Body of pancreas (tissue), 4 donors: ENCODE results near the gene CXCL12. TPM values are rescaled to one million over a fixed set of nuclear protein-coding genes. Genes with fewer than 3 reads are reported as not detected.

ENCODE experiments used
- ATAC-seq: fragments of 150-250 bp; one replicate; pipeline ENCODE4 v1.9.1; 2016
- DNase-seq, 4 donors: peaks; one replicate each; pipeline ENCODE4 v3.0.0-alpha.2; 2019
- H3K27ac ChIP-seq, 4 donors: fragments of 200-600 bp; sonication (generic); 1 replicate in 3 of 4; 2 replicates in 1 of 4; pipeline versions ENCODE4 v1.5.1 to v1.6.1; 2016 to 2019; ENCODE audit warnings: mild to moderate bottlenecking in 1 of 4, mixed read lengths in 1 of 4, moderate library complexity in 1 of 4
- H3K27me3 ChIP-seq, 2 donors: fragments of 200-600 bp; sonication (generic); one replicate each; pipeline ENCODE4 v1.6.0; 2016; ENCODE audit warnings: mild to moderate bottlenecking in 1 of 2
- H3K36me3 ChIP-seq, 2 donors: fragments of 200-600 bp; sonication (generic); replicated peaks in 1 of 2; 2 replicates each; pipeline ENCODE4 v1.5.1; 2016; ENCODE audit warnings: low read depth in 2 of 2; ENCODE audit not compliant: insufficient read depth in 1 of 2
- H3K4me1 ChIP-seq: fragments of 200-600 bp; sonication (generic); one replicate; pipeline ENCODE4 v1.6.0; 2016
- H3K4me3 ChIP-seq, 2 donors: fragments of 200-600 bp; sonication (generic); 1 replicate in 1 of 2; 2 replicates in 1 of 2; pipeline ENCODE4 v1.5.1; 2016 to 2019
- H3K9me3 ChIP-seq, 3 donors: fragments of 200-600 bp; sonication (generic); 1 replicate in 2 of 3; 2 replicates in 1 of 3; pipeline ENCODE4 v1.5.1; 2016
- CTCF ChIP-seq, 7 experiments: fragments of 450-650 bp in 4 of 7; fragments of 200-600 bp in 3 of 7; sonication (generic) in 3 of 7; IDR thresholded peaks; one replicate each; pipeline ENCODE4 v1.5.1; 2016 to 2019; ENCODE audit warnings: antibody characterized with exemption in 7 of 7
- POLR2A ChIP-seq, 3 donors: fragments of 450-650 bp; IDR thresholded peaks; one replicate each; pipeline ENCODE4 v1.6.1; 2016; ENCODE audit warnings: antibody characterized with exemption in 3 of 3, mild to moderate bottlenecking in 2 of 3
- WGBS, 2 donors: methylation state at CpG; one replicate each; pipeline ENCODE4 v1.1.5; 2017; 5-methylcytosine and 5-hydroxymethylcytosine counted together
- intact Hi-C: fragments of 100-400 bp; cut with DNase I; formaldehyde crosslinking; loops from one replicate; pipeline ENCODE4 v1.15.1; 2023
- total RNA-seq, 2 donors: library from RNA; depleted of rRNA; stranded (reverse); fragments of >200 nt; gene quantifications; one replicate each; pipeline ENCODE4 v1.1.0, GENCODE V29; 2016

CXCL12 gene
- total RNA-seq, 2 donors from 2014 or later = 93.7 to 158 TPM

- H3K4me1 ChIP-seq = peaks cover 8% of the 10 kb centered on the region
- ATAC-seq (no peak), DNase-seq (no peak)
- H3K4me3 ChIP-seq = no peak overlapping the region
- WGBS, 2 donors = 77 to 85% methylated on average over 15 of the region's 15 CpGs
- H3K27ac ChIP-seq = no peak overlapping the region
- intact Hi-C loops = no loop called here
- H3K27me3 ChIP-seq = no peaks in the 10 kb centered on the region
- H3K9me3 ChIP-seq = no peaks in the 10 kb centered on the region
- no peaks in the 10 kb centered on the region for H3K36me3 ChIP-seq
- TF ChIP-seq POLR2A (IDR thresholded peaks at IDR 0.05) = no peak
- no peak for TF ChIP-seq CTCF (IDR thresholded peaks at IDR 0.05)
These were observed 14.1 kb upstream of the CXCL12 start for GRCh38 chr10:44398747-44399658.

GRCh38 chr10:44398271-44398670 is 13.4 kb upstream of the CXCL12 start:
- no peak overlapping the region for H3K27ac ChIP-seq
- ATAC-seq = no peak
- H3K36me3 ChIP-seq = no peaks in the 10 kb centered on the region
- no peak for TF ChIP-seq CTCF (IDR thresholded peaks at IDR 0.05)
- no peak for TF ChIP-seq POLR2A (IDR thresholded peaks at IDR 0.05)
- 68 to 71% methylated on average over 7 of the region's 7 CpGs for WGBS, 2 donors
- H3K4me3 ChIP-seq = no peak overlapping the region
- no peaks in the 10 kb centered on the region for H3K27me3 ChIP-seq
- DNase-seq = no peak
- H3K4me1 ChIP-seq = peaks cover 8% of the 10 kb centered on the region
- intact Hi-C loops = no loop called here
- H3K9me3 ChIP-seq = no peaks in the 10 kb centered on the region

- DNase-seq (no peak), ATAC-seq (no peak)
- 81 to 97% methylated on average over 3 to 5 of the region's 6 CpGs for WGBS, 2 donors
- TF ChIP-seq POLR2A (IDR thresholded peaks at IDR 0.05) (no peak), CTCF (IDR thresholded peaks at IDR 0.05) (no peak)
- H3K27ac ChIP-seq = no peak overlapping the region
- intact Hi-C loops = no loop called here
- H3K4me1 ChIP-seq = peaks cover 8% of the 10 kb centered on the region
- no peaks in the 10 kb centered on the region for H3K9me3 ChIP-seq
- H3K27me3 ChIP-seq = no peaks in the 10 kb centered on the region
- H3K36me3 ChIP-seq = no peaks in the 10 kb centered on the region
- H3K4me3 ChIP-seq = no peak overlapping the region
These were observed 12.8 kb upstream of the CXCL12 start for GRCh38 chr10:44397476-44398225.

- TF ChIP-seq CTCF (IDR thresholded peaks at IDR 0.05) = no peak
- TF ChIP-seq POLR2A (IDR thresholded peaks at IDR 0.05) = no peak
- ATAC-seq (no peak), DNase-seq (no peak)
- Histone ChIP-seq H3K36me3 (no peaks in the 10 kb centered on the region), H3K27me3 (no peaks in the 10 kb centered on the region), H3K4me3 (no peak overlapping the region), H3K27ac (no peak overlapping the region), H3K4me1 (peaks cover 8% of the 10 kb centered on the region), H3K9me3 (no peaks in the 10 kb centered on the region)
- 84 to 88% methylated on average over 5 to 7 of the region's 7 CpGs for whole genome bisulfite sequencing, 2 donors
- intact Hi-C loops = no loop called here
These were observed 11.8 kb upstream of the CXCL12 start for GRCh38 chr10:44396671-44397191.
